Measurements from ENCODE around the gene ZBED3. TPM values are rescaled to one million over a fixed set of nuclear protein-coding genes. Genes with fewer than 3 reads are reported as not detected.

Gene ZBED3
- total and polyA plus RNA-seq, 2 of the 4 experiments (the other 2 are of a cell fraction) = 0.18 to 2.5 TPM

DNA sequence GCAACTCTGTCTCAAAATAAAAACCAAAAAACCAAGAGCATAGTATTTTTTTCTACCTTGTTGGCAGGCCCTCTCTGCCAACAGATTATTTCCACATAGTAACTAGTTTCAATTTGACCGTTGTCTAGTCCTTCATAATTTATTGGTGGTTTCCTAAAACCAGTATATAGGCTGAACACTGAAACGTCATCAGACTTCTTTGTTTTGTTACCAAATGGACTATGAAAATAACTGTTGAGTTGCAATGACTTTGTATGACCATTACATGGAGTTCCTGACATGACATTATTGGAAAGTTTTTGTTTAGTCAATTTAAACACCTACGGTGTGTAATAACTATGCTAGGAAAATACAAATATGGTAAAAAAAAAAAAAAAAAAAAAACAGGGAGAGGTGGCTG lies 55.2 kb downstream of the ZBED3 start:
- POLR2A ChIA-PET (ENCODE audit: unreplicated experiment) = no interaction called here
- Histone ChIP-seq H2BK5ac (ENCODE audit: low read depth, low read length, poor library complexity, severe bottlenecking) (no peak overlapping the region), H4K8ac (ENCODE audit: low read depth in 2 of 2, low read length in 2 of 2) (no peak overlapping the region), H3K14ac (replicated peaks; ENCODE audit: low read depth, low read length) (no peak overlapping the region), H2BK20ac (ENCODE audit: low read depth, low read length) (no peak overlapping the region), H3K27ac (ENCODE audit: insufficient read depth, low read length) (no peak overlapping the region), H4K20me1 (ENCODE audit: insufficient read depth, low read length) (no peaks in the 10 kb centered on the region), H3K4me3 (ENCODE audit: insufficient read depth, low read depth, low read length) (no peak overlapping the region), H3K4ac (ENCODE audit: low read depth, low read length) (no peak overlapping the region), H3K9ac (ENCODE audit: low read depth, low read length) (no peak overlapping the region), H3K27me3 (ENCODE audit: control insufficient read depth, insufficient read depth, low read length) (no peaks in the 10 kb centered on the region; the same call in 1 of the 2 replicates), H3K56ac (ENCODE audit: extremely low read depth, insufficient read depth, low read length) (no peak overlapping the region), H2BK15ac (ENCODE audit: low read depth, low read length) (no peak overlapping the region), H3K9me1 (ENCODE audit: insufficient read depth, low read length) (0 out of 2 replicates have a peak, but pooled peaks cover 2% of the 10 kb centered on the region), H3K18ac (ENCODE audit: low read depth, low read length) (no peak overlapping the region), H3K4me1 (ENCODE audit: control insufficient read depth, insufficient read depth, low read length) (peaks cover 2% of the 10 kb centered on the region), H2BK120ac (ENCODE audit: low read depth, low read length) (no peak overlapping the region), H2AFZ (replicated peaks; ENCODE audit: low read length, poor library complexity) (no peak overlapping the region), H3K79me1 (ENCODE audit: low read depth in 1 of 2, low read length in 2 of 2) (peaks cover 8 to 27% of the 10 kb centered on the region in 2 experiments), H4K91ac (ENCODE audit: insufficient read depth, low read depth, low read length) (no peak overlapping the region), H4K5ac (ENCODE audit: low read depth, low read length) (no peak overlapping the region), H3K9me3 (ENCODE audit: control insufficient read depth, insufficient read depth, low read length) (no peaks in the 10 kb centered on the region; the same call in 1 of the 2 replicates), H2AK5ac (ENCODE audit: low read depth, low read length) (no peak overlapping the region), H3K36me3 (ENCODE audit: control insufficient read depth, insufficient read depth, low read length) (peaks cover 6% of the 10 kb centered on the region), H2AK9ac (replicated peaks; ENCODE audit: low read depth, low read length, poor library complexity) (no peak overlapping the region), H3K23ac (ENCODE audit: low read depth, low read length) (no peak overlapping the region), H3K4me2 (ENCODE audit: low read depth, low read length) (no peak overlapping the region)
- no TSS peak for BruUV-seq (replicated peaks)
- no CpG with 5 or more reads among the region's 3 CpGs for WGBS, 2 experiments (ENCODE audit: extremely low coverage in 2 of 2, insufficient read length in 1 of 2)
- CTCF ChIA-PET = interaction anchor here (0.5 kb wide), 1 partner anchor 112 kb away, joined by 3 read pairs; no protein-coding TSS in a partner anchor
- DNase-seq (no peak), ATAC-seq (ENCODE audit: low read depth) (no peak)
- TF ChIP-seq RAD21 (IDR thresholded peaks at IDR 0.05; ENCODE audit: low read length) = no peak
- TF ChIP-seq, protein P1, sequence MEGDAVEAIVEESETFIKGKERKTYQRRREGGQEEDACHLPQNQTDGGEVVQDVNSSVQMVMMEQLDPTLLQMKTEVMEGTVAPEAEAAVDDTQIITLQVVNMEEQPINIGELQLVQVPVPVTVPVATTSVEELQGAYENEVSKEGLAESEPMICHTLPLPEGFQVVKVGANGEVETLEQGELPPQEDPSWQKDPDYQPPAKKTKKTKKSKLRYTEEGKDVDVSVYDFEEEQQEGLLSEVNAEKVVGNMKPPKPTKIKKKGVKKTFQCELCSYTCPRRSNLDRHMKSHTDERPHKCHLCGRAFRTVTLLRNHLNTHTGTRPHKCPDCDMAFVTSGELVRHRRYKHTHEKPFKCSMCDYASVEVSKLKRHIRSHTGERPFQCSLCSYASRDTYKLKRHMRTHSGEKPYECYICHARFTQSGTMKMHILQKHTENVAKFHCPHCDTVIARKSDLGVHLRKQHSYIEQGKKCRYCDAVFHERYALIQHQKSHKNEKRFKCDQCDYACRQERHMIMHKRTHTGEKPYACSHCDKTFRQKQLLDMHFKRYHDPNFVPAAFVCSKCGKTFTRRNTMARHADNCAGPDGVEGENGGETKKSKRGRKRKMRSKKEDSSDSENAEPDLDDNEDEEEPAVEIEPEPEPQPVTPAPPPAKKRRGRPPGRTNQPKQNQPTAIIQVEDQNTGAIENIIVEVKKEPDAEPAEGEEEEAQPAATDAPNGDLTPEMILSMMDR (conservative IDR thresholded peaks at IDR 0.05; ENCODE audit: low read depth, low read length) = no peak
- TF ChIP-seq MAFK (IDR thresholded peaks at IDR 0.05; ENCODE audit: low read depth, low read length) = no peak
- TF ChIP-seq, protein P2, sequence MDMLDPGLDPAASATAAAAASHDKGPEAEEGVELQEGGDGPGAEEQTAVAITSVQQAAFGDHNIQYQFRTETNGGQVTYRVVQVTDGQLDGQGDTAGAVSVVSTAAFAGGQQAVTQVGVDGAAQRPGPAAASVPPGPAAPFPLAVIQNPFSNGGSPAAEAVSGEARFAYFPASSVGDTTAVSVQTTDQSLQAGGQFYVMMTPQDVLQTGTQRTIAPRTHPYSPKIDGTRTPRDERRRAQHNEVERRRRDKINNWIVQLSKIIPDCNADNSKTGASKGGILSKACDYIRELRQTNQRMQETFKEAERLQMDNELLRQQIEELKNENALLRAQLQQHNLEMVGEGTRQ (IDR thresholded peaks at IDR 0.05; ENCODE audit: low read depth, low read length) = no peak
- no peak for TF ChIP-seq CHD1 (IDR thresholded peaks at IDR 0.05; ENCODE audit: low read depth, low read length)
- TF ChIP-seq SMC3 (IDR thresholded peaks at IDR 0.05; ENCODE audit: low read depth, low read length) = no peak
- TF ChIP-seq FOS (IDR thresholded peaks at IDR 0.05; ENCODE audit: low read depth, low read length) = no peak
- TF ChIP-seq BHLHE40 (IDR thresholded peaks at IDR 0.05; ENCODE audit: low read depth, low read length) = no peak
- no peak for TF ChIP-seq RFX5 (IDR thresholded peaks at IDR 0.05; ENCODE audit: low read depth, low read length)
- TF ChIP-seq, protein P3, sequence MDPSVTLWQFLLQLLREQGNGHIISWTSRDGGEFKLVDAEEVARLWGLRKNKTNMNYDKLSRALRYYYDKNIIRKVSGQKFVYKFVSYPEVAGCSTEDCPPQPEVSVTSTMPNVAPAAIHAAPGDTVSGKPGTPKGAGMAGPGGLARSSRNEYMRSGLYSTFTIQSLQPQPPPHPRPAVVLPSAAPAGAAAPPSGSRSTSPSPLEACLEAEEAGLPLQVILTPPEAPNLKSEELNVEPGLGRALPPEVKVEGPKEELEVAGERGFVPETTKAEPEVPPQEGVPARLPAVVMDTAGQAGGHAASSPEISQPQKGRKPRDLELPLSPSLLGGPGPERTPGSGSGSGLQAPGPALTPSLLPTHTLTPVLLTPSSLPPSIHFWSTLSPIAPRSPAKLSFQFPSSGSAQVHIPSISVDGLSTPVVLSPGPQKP (IDR thresholded peaks at IDR 0.05; ENCODE audit: borderline replicate concordance, low read depth, low read length) = no peak
- no peak for TF ChIP-seq MXI1 (IDR thresholded peaks at IDR 0.05; ENCODE audit: borderline replicate concordance, low read depth, low read length)
- TF ChIP-seq CEBPB (IDR thresholded peaks at IDR 0.05; ENCODE audit: low read depth, low read length) = no peak
- no peak for TF ChIP-seq POLR2A (IDR thresholded peaks at IDR 0.05; ENCODE audit: low read depth, low read length)
- no peak for TF ChIP-seq MAZ (IDR thresholded peaks at IDR 0.05; ENCODE audit: borderline replicate concordance, low read depth, low read length)
- no peak for TF ChIP-seq NFE2L2 (IDR thresholded peaks at IDR 0.05; ENCODE audit: low read depth, low read length)
- no peak for TF ChIP-seq RCOR1 (IDR thresholded peaks at IDR 0.05; ENCODE audit: insufficient replicate concordance, low read length)
- dilution Hi-C loops (cut with HindIII; ENCODE audit: low sequenced_read_pairs, unreplicated experiment) (no loop called here), in situ Hi-C loops (cut with MboI; ENCODE audit: low sequenced_read_pairs) (no loop called here), intact Hi-C loops (cut with micrococcal nuclease) (loop anchor here (5.0 kb wide), 1 partner anchor 315 kb away; the partner anchor contains the start of gene F2R)
